Esophagus muscularis mucosa (tissue), 4 donors: ENCODE data around the gene LMOD3. TPM values are rescaled to one million over a fixed set of nuclear protein-coding genes. Genes with fewer than 3 reads are reported as not detected.

ENCODE experiments used
- DNase-seq: peaks from one replicate; pipeline ENCODE4 v3.0.0-alpha.2; 2017; ENCODE audit errors: extremely low spot score
- H3K27ac ChIP-seq, 4 donors: fragments of 200-600 bp; sonication (generic); replicated peaks in 1 of 4; 1 replicate in 3 of 4; 2 replicates in 1 of 4; pipeline ENCODE4 v1.5.1; 2016 to 2019; ENCODE audit warnings: mild to moderate bottlenecking in 1 of 4
- H3K27me3 ChIP-seq, 4 donors: fragments of 200-600 bp; sonication (generic); one replicate each; pipeline versions ENCODE4 v1.5.1 to v1.6.0; 2016 to 2019
- H3K36me3 ChIP-seq, 4 donors: fragments of 200-600 bp; sonication (generic); one replicate each; pipeline ENCODE4 v1.5.1; 2016 to 2019
- H3K4me1 ChIP-seq, 4 donors: fragments of 200-600 bp; sonication (generic); one replicate each; pipeline ENCODE4 v1.5.1; 2016 to 2019
- H3K4me3 ChIP-seq, 4 donors: fragments of 200-600 bp; sonication (generic); 1 replicate in 2 of 4; 2 replicates in 2 of 4; pipeline ENCODE4 v1.5.1; 2016 to 2019; ENCODE audit warnings: mild to moderate bottlenecking in 4 of 4, moderate library complexity in 1 of 4
- H3K9me3 ChIP-seq, 4 donors: fragments of 200-600 bp; sonication (generic); 1 replicate in 3 of 4; 2 replicates in 1 of 4; pipeline ENCODE4 v1.5.1; 2016 to 2019
- EP300 ChIP-seq: sonication (generic); formaldehyde crosslinking; IDR thresholded peaks from one replicate; pipeline ENCODE4 v1.6.1; 2017; ENCODE audit warnings: antibody characterized with exemption
- POLR2A ChIP-seq: fragments of 450-650 bp; IDR thresholded peaks from one replicate; pipeline ENCODE4 v1.6.1; 2017; ENCODE audit warnings: antibody characterized with exemption, moderate library complexity, mild to moderate bottlenecking, low read depth
- POLR2AphosphoS5 ChIP-seq, 2 donors: sonication (generic); formaldehyde crosslinking; IDR thresholded peaks; one replicate each; pipeline ENCODE4 v1.6.1; 2017; ENCODE audit warnings: antibody characterized with exemption in 2 of 2
- WGBS: methylation state at CpG from one replicate; pipeline ENCODE4 v1.1.5; 2018; 5-methylcytosine and 5-hydroxymethylcytosine counted together
- intact Hi-C: fragments of 100-400 bp; cut with DNase I; formaldehyde crosslinking; loops from one replicate; pipeline ENCODE4 v1.15.1; 2023
- total RNA-seq, 4 donors: library from RNA; depleted of rRNA; stranded (reverse); fragments of >200 nt; gene quantifications; one replicate each; pipeline versions ENCODE4 v1.1.0 to v1.2.1, GENCODE V29; 2016
- TF ChIP-seq, protein P1 (sequence below), 3 experiments: fragments of 200-600 bp in 2 of 3; fragments of 450-650 bp in 1 of 3; sonication (generic) in 2 of 3; IDR thresholded peaks; one replicate each; pipeline ENCODE4 v1.5.1; 2017 to 2019; ENCODE audit warnings: antibody characterized with exemption in 3 of 3, mild to moderate bottlenecking in 2 of 3, moderate library complexity in 1 of 3

The LMOD3 gene
- total RNA-seq, 4 donors from 2014 or later, result 0.50 to 2.9 (median 1.3) TPM

DNA sequence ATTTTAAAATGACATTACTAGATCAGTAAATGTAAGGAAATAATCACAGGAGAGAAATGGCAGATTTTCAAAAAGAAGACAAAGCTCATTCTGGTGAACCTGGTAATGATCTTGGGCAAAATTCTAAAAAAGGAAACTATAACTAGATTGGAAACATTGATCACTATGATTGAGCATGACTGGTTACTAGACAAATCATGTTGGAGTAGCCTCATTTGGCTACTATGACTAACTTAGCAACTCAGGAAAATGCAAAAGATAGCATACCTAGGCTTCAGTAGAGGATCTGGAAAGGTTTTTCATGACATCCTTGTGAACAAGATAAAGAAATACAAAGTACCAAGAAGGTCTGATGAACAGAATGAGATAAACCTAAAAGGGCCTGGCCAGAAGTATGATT, 62.7 kb downstream of the LMOD3 start:
- Histone ChIP-seq H3K4me1 (no peaks in the 10 kb centered on the region), H3K4me3 (no peak overlapping the region), H3K27me3 (no peaks in the 10 kb centered on the region), H3K9me3 (no peaks in the 10 kb centered on the region), H3K36me3 (peaks cover 25 to 85% (median 64%) of the 10 kb centered on the region in 4 donors), H3K27ac (no peak overlapping the region)
- no peak for DNase-seq
- intact Hi-C loops, result no loop called here
- TF ChIP-seq EP300 (no peak), POLR2AphosphoS5 (IDR thresholded peaks at IDR 0.05) (no peak), POLR2A (no peak)
- TF ChIP-seq, protein P1, sequence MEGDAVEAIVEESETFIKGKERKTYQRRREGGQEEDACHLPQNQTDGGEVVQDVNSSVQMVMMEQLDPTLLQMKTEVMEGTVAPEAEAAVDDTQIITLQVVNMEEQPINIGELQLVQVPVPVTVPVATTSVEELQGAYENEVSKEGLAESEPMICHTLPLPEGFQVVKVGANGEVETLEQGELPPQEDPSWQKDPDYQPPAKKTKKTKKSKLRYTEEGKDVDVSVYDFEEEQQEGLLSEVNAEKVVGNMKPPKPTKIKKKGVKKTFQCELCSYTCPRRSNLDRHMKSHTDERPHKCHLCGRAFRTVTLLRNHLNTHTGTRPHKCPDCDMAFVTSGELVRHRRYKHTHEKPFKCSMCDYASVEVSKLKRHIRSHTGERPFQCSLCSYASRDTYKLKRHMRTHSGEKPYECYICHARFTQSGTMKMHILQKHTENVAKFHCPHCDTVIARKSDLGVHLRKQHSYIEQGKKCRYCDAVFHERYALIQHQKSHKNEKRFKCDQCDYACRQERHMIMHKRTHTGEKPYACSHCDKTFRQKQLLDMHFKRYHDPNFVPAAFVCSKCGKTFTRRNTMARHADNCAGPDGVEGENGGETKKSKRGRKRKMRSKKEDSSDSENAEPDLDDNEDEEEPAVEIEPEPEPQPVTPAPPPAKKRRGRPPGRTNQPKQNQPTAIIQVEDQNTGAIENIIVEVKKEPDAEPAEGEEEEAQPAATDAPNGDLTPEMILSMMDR (IDR thresholded peaks at IDR 0.05), result no peak

DNA sequence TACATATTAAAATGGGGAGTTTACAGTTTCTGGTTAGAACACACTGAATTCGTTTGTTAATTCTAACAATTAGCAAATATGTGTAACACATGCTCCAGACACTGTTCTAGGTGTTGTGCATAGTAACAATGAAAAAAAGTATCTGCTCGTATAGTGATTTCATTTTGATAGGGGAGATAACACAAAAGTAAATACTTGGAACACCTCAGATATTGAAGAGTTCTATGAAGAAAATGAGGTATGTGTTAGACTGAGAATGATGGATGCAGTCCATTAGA, 63.5 kb downstream of the LMOD3 start:
- H3K4me1 ChIP-seq, result no peaks in the 10 kb centered on the region
- no peaks in the 10 kb centered on the region for H3K27me3 ChIP-seq
- no peak for TF ChIP-seq EP300
- TF ChIP-seq, protein P1 (IDR thresholded peaks at IDR 0.05), result no peak
- no peak for TF ChIP-seq POLR2A
- TF ChIP-seq POLR2AphosphoS5 (IDR thresholded peaks at IDR 0.05), result no peak
- no peaks in the 10 kb centered on the region for H3K9me3 ChIP-seq
- H3K27ac ChIP-seq, result no peak overlapping the region
- 94% methylated on average over 2 of the region's 2 CpGs for WGBS
- no peak for DNase-seq
- peaks cover 26 to 92% (median 72%) of the 10 kb centered on the region in 4 donors for H3K36me3 ChIP-seq
- intact Hi-C loops, result no loop called here
- H3K4me3 ChIP-seq, result no peak overlapping the region

DNA sequence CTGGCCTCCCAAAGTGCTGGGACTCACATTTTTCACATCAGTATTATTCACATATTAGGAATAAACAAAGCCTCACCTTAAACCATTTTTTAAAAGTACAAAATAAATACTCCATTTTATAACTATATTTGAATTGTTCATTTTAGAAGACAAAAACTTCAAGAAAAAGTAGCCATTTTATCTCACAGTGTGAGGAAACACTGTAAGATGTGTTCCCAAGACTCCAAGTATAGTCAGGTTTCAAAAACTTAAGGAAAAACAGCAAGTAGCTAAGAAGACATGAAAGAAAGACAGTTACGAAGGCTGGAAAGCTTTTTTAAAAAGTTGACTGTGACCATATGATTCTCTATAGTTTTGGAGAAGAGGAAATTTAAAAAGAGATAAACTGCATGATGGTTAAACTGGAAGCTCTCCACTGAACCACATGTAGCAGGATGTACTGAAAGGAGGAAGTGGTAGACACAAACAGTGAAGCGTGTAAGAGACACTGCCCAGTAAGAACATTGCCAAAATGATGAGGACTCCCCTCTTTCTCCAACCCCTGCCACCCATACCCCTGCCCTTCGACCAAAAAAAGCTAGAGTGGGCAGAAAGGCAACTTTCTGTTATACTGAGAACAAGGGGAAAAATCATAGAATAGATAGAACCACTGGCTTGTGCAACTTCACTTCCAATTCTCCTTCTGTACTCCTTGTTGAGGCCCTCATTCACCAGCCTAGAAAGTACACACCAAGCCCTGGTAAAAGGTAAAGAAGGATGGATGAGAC, 64.0 kb downstream of the LMOD3 start:
- Histone ChIP-seq H3K36me3 (peaks cover 26 to 97% (median 72%) of the 10 kb centered on the region in 4 donors), H3K27me3 (no peaks in the 10 kb centered on the region), H3K4me1 (no peaks in the 10 kb centered on the region), H3K4me3 (no peak overlapping the region), H3K9me3 (no peaks in the 10 kb centered on the region), H3K27ac (no peak overlapping the region)
- 81% methylated on average over 3 of the region's 3 CpGs for WGBS
- TF ChIP-seq, protein P1 (IDR thresholded peaks at IDR 0.05), result no peak
- no peak for TF ChIP-seq POLR2AphosphoS5 (IDR thresholded peaks at IDR 0.05)
- no peak for TF ChIP-seq POLR2A
- TF ChIP-seq EP300, result no peak
- intact Hi-C loops, result no loop called here
- DNase-seq, result no peak

Other genes starting within 250 kb of the LMOD3 start
- not detected for gene TAFA4, start 190.0 kb downstream of the LMOD3 start, total RNA-seq
- gene EOGT, start 108.9 kb downstream of the LMOD3 start, total RNA-seq, result 100 to 1,000 TPM in 3 of 4 donors, 10 to 100 TPM in 1; 96.5 to 129 (median 111) TPM
- gene TMF1, start 70.3 kb downstream of the LMOD3 start, total RNA-seq, result 10 to 100 TPM; 23.0 to 35.8 (median 33.9) TPM
- gene UBA3, start 42.2 kb downstream of the LMOD3 start, total RNA-seq, result 10 to 100 TPM; 39.5 to 72.3 (median 46.1) TPM
- 100 to 1,000 TPM; 100 to 142 (median 110) TPM for gene ARL6IP5, start 37.7 kb downstream of the LMOD3 start, total RNA-seq